Transverse colon (tissue), 3 donors: ENCODE data around the gene GRK4.

ENCODE experiments used
- EP300 ChIP-seq: sonication (generic); formaldehyde crosslinking; IDR thresholded peaks from one replicate; pipeline ENCODE4 v1.6.1; 2017; ENCODE audit warnings: antibody characterized with exemption, low read depth
- POLR2A ChIP-seq: fragments of 450-650 bp; IDR thresholded peaks from one replicate; pipeline ENCODE4 v1.6.1; 2016; ENCODE audit warnings: antibody characterized with exemption, mild to moderate bottlenecking, moderate library complexity
- TF ChIP-seq, protein P1 (sequence below), 5 experiments: fragments of 200-600 bp in 3 of 5; fragments of 450-650 bp in 2 of 5; sonication (generic) in 3 of 5; IDR thresholded peaks; 1 replicate in 2 of 5; 2 replicates in 3 of 5; pipeline ENCODE4 v1.5.1; 2016 to 2017; ENCODE audit warnings: antibody characterized with exemption in 5 of 5, inconsistent platforms in 3 of 5, mild to moderate bottlenecking in 2 of 5, moderate library complexity in 1 of 5

- TF ChIP-seq, protein P1, sequence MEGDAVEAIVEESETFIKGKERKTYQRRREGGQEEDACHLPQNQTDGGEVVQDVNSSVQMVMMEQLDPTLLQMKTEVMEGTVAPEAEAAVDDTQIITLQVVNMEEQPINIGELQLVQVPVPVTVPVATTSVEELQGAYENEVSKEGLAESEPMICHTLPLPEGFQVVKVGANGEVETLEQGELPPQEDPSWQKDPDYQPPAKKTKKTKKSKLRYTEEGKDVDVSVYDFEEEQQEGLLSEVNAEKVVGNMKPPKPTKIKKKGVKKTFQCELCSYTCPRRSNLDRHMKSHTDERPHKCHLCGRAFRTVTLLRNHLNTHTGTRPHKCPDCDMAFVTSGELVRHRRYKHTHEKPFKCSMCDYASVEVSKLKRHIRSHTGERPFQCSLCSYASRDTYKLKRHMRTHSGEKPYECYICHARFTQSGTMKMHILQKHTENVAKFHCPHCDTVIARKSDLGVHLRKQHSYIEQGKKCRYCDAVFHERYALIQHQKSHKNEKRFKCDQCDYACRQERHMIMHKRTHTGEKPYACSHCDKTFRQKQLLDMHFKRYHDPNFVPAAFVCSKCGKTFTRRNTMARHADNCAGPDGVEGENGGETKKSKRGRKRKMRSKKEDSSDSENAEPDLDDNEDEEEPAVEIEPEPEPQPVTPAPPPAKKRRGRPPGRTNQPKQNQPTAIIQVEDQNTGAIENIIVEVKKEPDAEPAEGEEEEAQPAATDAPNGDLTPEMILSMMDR (IDR thresholded peaks at IDR 0.05), result no peak
- TF ChIP-seq EP300, result no peak
- no peak for TF ChIP-seq POLR2A
Measured at GRCh38 chr4:2982012-2982411, 18.6 kb downstream of the GRK4 start.
